Coronary artery (tissue), 2 donors: ENCODE data around the gene UPK1A.
"Not testable (repeated sequence)": the region's sequence is repeated elsewhere in the genome, so short reads cannot be mapped to it uniquely, and the experiment has no call there.

Experiments used
- DNase-seq: peaks from one replicate; pipeline ENCODE4 v3.0.0-alpha.2; 2017; ENCODE audit warnings: low spot score
- H3K27ac ChIP-seq, 2 donors: fragments of 200-600 bp; sonication (generic); one replicate each; pipeline ENCODE4 v1.5.1; 2016 to 2019
- H3K4me3 ChIP-seq: fragments of 200-600 bp; sonication (generic); 2 replicates; pipeline ENCODE4 v1.5.1; 2016; ENCODE audit warnings: mild to moderate bottlenecking, moderate library complexity
- TF ChIP-seq, protein P1 (sequence below): fragments of 200-600 bp; sonication (generic); IDR thresholded peaks from one replicate; pipeline ENCODE4 v1.5.1; 2019; ENCODE audit warnings: antibody characterized with exemption

Gene UPK1A

DNA sequence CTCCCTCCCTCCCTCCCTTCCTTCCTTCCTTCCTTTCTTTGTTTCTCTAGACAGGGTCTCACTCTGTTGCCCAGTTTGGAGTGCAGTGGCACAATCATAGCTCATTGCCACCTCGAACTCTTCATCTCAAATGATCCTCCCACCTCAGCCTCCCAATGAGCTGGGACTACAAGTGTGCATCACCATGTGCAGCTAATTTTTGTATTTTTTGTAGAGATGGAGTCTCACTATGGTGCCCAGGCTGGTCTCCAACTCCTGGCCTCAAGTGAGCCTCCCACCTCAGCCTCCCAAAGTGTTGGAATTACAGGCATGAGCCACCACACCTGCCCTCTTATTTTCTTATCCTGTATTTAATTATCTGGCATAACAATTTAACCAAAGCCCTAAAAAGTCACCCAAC lies 4.4 kb downstream of the UPK1A start:
- TF ChIP-seq, protein P1, sequence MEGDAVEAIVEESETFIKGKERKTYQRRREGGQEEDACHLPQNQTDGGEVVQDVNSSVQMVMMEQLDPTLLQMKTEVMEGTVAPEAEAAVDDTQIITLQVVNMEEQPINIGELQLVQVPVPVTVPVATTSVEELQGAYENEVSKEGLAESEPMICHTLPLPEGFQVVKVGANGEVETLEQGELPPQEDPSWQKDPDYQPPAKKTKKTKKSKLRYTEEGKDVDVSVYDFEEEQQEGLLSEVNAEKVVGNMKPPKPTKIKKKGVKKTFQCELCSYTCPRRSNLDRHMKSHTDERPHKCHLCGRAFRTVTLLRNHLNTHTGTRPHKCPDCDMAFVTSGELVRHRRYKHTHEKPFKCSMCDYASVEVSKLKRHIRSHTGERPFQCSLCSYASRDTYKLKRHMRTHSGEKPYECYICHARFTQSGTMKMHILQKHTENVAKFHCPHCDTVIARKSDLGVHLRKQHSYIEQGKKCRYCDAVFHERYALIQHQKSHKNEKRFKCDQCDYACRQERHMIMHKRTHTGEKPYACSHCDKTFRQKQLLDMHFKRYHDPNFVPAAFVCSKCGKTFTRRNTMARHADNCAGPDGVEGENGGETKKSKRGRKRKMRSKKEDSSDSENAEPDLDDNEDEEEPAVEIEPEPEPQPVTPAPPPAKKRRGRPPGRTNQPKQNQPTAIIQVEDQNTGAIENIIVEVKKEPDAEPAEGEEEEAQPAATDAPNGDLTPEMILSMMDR, result no peak
- Histone ChIP-seq H3K4me3 (no peak overlapping the region), H3K27ac (no peak overlapping the region)
- no peak for DNase-seq

DNA sequence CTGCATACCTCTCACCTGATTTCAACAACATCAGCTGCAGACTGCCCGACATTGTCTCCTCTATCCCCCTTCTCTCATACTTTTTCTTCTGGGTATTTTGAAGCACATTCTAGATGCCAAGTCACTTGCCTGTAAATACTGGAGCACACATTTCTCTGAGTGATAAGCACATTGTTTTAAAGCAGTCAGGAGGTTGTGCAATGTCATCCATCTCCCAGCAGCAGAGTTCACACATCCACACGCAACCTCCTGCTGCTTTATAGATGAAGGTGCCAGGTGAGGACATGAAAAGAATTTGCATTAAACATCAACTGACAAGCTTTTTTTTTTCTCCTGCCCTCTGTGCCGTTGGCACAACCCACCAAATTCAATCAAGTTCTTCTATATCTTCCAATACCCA lies 5.5 kb downstream of the UPK1A start:
- DNase-seq, result no peak
- TF ChIP-seq, protein P1, result no peak
- Histone ChIP-seq H3K27ac (no peak overlapping the region), H3K4me3 (no peak overlapping the region)

DNA sequence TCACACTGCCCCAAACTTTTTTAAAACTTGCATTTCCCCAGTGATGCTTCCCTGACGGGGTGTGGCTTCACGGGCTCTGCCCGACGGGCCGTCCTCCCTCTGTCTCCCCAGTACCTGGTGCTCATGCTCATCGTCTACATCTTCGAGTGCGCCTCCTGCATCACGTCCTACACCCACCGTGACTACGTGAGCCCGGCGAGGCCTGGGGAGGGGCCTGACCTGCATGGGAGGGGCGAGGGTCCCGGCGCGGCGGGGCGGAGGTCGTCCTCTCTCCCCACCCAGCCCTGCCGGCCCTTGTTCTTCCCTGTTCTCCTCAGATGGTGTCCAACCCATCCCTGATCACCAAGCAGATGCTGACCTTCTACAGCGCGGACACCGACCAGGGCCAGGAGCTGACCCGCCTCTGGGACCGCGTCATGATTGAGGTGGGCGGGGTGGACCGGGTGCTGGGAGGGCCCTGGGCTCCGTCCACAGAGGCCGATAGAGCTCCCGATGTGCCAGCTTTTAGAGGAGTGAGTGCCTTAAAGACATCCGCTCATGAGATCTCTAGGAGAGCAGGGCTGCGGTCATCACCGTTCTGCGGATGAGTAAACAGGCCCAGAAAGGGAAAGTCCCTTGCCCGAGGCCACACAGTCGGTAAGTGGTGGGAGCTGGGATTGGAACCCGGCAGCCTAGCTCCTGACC lies 6.9 kb downstream of the UPK1A start:
- TF ChIP-seq, protein P1, result no peak
- no peak overlapping the region for H3K27ac ChIP-seq
- H3K4me3 ChIP-seq, result peak overlapping the region; percentile 61
- DNase-seq, result no peak

DNA sequence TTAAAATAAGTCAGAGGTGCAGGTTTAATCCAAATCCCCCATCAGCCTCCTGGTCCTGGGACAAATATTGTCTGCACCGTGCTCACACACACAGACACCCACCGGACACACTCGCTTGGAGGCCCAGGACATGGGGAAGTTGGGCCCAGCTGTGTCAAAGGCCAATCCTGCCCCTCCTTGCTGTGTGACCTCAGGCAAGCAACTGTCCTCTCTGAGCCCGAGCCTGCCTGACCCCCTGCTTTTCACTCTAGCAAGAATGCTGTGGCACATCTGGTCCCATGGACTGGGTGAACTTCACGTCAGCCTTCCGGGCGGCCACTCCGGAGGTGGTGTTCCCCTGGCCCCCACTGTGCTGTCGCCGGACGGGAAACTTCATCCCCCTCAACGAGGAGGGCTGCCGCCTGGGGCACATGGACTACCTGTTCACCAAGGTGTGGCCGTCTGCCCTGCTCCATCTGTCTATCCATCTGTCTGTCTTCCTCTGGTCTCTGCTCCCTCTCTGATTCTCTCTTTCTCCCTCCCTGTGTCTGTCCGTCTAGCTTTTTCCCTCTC lies 9.3 kb downstream of the UPK1A start:
- Histone ChIP-seq H3K27ac (no peak overlapping the region), H3K4me3 (no peak overlapping the region)
- TF ChIP-seq, protein P1, result no peak
- DNase-seq, result no peak

DNA sequence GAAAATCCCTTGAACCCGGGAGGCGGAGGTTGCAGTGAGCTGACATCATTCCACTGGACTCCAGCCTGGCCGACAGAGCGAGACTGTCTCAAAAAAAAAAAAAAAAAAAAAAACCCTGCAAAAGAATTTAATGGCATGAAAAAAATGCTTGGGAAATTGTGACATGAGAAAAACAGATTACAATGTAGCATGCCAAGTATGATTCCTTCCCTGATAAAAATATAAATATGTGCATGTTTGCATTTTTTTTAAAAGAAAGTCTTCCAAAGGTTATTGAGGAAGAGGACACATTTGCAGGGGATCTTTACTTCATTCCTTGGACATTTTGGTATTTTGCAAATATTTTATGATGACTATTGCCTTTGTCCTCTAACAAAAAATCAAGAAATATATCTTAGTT lies 23.5 kb downstream of the UPK1A start:
- TF ChIP-seq, protein P1, result no peak
- no peak overlapping the region for H3K4me3 ChIP-seq
- H3K27ac ChIP-seq, result no peak overlapping the region
- DNase-seq, result no peak

DNA sequence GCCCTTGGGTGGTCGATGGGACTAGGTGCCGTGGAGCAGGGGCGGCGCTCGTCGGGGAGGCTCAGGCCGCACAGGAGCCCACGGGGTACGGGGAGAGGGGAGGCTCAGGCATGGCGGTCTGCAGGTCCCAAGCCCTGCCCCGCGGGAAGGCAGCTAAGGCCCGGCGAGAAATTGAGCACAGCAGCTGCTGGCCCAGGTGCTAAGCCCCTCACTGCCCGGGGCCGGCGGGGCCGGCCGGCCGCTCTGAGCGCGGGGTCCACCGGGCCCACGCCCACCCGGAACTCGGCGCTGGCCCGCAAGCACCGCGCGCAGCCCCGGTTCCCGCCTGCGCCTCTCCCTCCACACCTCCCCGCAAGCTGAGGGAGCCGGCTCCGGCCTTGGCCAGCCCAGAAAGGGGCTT lies 24.8 kb downstream of the UPK1A start:
- H3K27ac ChIP-seq, DNase-seq, H3K4me3 ChIP-seq: not testable (repeated sequence)

DNA sequence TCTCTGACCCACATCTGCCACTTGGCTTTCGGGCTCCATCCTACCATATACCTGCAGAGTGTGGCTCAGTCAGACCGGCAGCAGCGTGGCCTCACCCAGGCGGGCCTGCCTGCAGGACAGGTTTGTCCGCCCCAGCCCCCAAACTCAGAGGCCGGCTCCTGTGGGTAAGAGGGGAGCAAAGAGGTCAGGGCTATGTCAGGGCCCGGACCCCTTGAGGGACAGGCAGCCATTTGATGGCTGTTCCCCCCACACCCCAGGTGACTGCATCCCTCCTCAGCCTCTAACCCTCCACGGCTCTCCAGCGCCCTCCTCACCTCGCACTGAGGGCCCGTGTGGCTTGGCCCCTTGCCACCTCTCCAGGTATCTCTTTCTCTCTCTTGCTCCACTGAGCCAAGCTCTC lies 25.7 kb downstream of the UPK1A start:
- Histone ChIP-seq H3K4me3 (no peak overlapping the region), H3K27ac (no peak overlapping the region)
- TF ChIP-seq, protein P1, result no peak
- no peak for DNase-seq
